Neutrophil (primary cell): ENCODE data around the gene GSK3A.
A peak's percentile ranks its signal among the peaks of the same experiment; 100 is the strongest.

Experiments used
- H3K27ac ChIP-seq: fragments of 200-600 bp; sonication (generic); 2 replicates; pipeline ENCODE4 v1.5.1; 2016; ENCODE audit warnings: mild to moderate bottlenecking, moderate library complexity
- H3K27me3 ChIP-seq: fragments of 200-600 bp; sonication (generic); 2 replicates; pipeline ENCODE4 v1.6.0; 2016; ENCODE audit warnings: mild to moderate bottlenecking
- H3K36me3 ChIP-seq: fragments of 200-600 bp; sonication (generic); 2 replicates; pipeline ENCODE4 v1.5.1; 2017
- H3K4me1 ChIP-seq, 2 experiments: fragments of 200-600 bp in 1 of 2; sonication (generic) in 1 of 2; 1 replicate in 1 of 2; 2 replicates in 1 of 2; pipeline versions ENCODE4 v1.5.1 to v1.6.1; 2013 to 2016; ENCODE audit warnings: low read depth in 1 of 2, low read length in 1 of 2, mild to moderate bottlenecking in 1 of 2, moderate library complexity in 1 of 2; ENCODE audit not compliant: control insufficient read depth in 1 of 2, insufficient read depth in 1 of 2
- H3K4me3 ChIP-seq, 2 experiments: fragments of 200-600 bp in 1 of 2; sonication (generic) in 1 of 2; 1 replicate in 1 of 2; 2 replicates in 1 of 2; pipeline ENCODE4 v1.5.1; 2013 to 2016; ENCODE audit warnings: low read depth in 1 of 2, low read length in 1 of 2, mild to moderate bottlenecking in 1 of 2, moderate library complexity in 1 of 2
- H3K9me3 ChIP-seq: fragments of 200-600 bp; sonication (generic); 2 replicates; pipeline ENCODE4 v1.5.1; 2016
- TF ChIP-seq, protein P1 (sequence below): fragments of 200-600 bp; sonication (generic); IDR thresholded peaks from 2 replicates; pipeline ENCODE4 v1.5.1; 2016; ENCODE audit warnings: antibody characterized with exemption

Gene GSK3A

DNA sequence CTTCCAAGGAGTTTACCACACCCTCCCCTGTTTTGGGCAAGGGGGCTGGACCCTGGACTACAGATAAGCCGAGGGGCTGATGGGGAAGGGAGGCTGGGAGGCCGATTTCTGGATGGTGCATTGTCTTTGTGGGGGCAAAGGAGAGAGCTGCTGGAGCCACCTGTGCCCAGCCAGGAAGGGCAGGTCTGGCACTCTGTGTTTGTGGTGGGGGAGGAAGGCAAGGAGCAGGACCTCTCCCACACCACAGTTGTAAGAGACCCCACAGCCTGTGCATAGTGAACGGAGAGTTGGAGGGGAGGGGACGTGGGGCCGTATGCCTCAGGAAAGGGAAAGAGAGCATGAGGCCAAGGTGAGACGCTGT, 43.6 kb upstream of the GSK3A start:
- Histone ChIP-seq H3K4me3 (peak overlapping the region in 1 of 2 experiments; percentile 91), H3K27ac (peak overlapping the region; percentile 95), H3K36me3 (peaks cover 44% of the 10 kb centered on the region), H3K27me3 (peaks cover 14% of the 10 kb centered on the region), H3K4me1 (peaks cover 44 to 46% of the 10 kb centered on the region in 2 experiments), H3K9me3 (no peaks in the 10 kb centered on the region)
- TF ChIP-seq, protein P1, sequence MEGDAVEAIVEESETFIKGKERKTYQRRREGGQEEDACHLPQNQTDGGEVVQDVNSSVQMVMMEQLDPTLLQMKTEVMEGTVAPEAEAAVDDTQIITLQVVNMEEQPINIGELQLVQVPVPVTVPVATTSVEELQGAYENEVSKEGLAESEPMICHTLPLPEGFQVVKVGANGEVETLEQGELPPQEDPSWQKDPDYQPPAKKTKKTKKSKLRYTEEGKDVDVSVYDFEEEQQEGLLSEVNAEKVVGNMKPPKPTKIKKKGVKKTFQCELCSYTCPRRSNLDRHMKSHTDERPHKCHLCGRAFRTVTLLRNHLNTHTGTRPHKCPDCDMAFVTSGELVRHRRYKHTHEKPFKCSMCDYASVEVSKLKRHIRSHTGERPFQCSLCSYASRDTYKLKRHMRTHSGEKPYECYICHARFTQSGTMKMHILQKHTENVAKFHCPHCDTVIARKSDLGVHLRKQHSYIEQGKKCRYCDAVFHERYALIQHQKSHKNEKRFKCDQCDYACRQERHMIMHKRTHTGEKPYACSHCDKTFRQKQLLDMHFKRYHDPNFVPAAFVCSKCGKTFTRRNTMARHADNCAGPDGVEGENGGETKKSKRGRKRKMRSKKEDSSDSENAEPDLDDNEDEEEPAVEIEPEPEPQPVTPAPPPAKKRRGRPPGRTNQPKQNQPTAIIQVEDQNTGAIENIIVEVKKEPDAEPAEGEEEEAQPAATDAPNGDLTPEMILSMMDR, result no peak

DNA sequence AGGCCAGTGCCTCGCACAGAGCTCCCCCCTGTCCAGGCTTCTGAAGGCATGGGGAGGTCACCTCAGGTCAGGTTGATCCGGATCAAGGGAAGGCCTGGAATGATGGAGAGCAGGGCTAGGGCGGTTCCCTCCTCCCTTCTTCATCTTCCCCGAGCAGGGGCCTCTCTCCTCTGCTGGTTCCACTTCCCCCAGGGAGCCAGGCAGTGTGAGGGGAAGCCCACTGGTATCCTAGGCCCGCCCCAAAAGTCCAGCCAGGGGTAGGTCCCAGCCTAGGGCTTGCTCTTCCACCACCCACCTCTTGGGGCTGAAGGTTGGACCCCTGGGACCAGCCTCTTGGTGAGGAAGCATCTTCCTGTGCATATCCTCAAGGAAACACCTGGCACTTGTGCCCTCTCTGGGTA, 43.1 kb upstream of the GSK3A start:
- Histone ChIP-seq H3K4me1 (peaks cover 47 to 48% of the 10 kb centered on the region in 2 experiments), H3K27me3 (peaks cover 18% of the 10 kb centered on the region), H3K36me3 (peaks cover 40% of the 10 kb centered on the region), H3K9me3 (no peaks in the 10 kb centered on the region), H3K27ac (peak overlapping the region; percentile 95), H3K4me3 (peak overlapping the region in 1 of 2 experiments; percentile 91)
- TF ChIP-seq, protein P1, result no peak

DNA sequence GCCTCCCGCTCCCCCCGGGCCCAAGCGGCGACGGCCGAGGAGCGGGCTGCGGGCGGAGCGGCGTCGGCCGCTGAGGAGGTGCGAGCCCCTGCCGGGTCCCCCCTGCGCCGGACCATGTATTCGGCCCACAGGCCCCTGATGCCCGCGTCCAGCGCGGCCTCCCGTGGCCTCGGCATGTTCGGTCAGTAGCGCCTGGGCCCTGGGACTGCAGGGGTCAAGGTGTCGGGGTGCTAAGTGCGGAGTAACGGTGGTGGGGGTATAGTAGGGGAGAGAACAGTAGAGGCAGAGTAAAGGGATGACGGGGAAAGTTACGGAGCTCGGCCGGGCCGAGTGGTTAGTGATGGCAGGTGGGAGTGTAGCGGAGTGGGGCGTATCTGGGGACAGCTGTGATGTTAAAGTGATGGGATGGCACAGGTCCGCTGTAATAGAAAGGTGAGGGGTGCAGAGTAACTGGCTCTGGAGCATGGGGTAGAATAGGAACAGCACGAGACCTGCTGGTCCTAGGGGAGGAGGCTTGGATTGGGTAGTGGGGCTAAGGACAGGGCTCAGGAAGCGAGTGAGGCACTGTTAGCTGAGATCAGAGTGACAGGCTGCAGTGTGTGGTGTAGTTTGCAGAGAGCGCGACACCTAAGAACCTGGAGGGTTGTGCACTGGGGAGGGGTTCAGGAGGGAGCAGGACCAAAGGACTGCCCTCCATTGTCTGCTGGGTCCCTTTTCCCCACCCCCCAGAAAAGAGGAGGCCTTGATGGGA, 42.4 kb upstream of the GSK3A start:
- H3K36me3 ChIP-seq, result peaks cover 32% of the 10 kb centered on the region
- H3K4me3 ChIP-seq, result peak overlapping the region; percentile 74 to 91
- peaks cover 52 to 56% of the 10 kb centered on the region in 2 experiments for H3K4me1 ChIP-seq
- H3K27me3 ChIP-seq, result peaks cover 26% of the 10 kb centered on the region
- H3K27ac ChIP-seq, result peak overlapping the region; percentile 95
- no peaks in the 10 kb centered on the region for H3K9me3 ChIP-seq
- TF ChIP-seq, protein P1, result no peak

DNA sequence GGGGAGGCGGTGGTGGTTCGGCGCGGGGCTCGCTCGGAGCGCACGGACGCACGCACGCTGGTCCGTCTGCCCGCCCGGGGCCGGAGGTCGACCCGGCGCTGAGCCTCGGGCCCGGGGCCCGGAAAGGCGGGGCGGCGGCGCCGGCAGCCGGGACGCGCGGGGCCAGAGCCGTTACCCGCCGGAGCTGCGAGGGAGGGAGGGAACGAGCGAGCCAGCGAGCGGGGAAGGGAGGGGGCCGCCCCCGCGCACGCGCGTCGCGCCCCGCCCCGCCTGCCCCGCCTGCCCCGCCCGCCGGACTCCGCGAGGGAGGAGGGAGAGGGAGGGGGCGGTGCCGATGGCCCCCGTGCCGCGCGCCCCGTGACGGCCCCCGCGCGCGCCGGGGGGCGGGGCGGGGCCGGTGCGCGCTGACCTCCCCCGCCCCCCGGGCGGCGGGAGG, 41.7 kb upstream of the GSK3A start:
- peak overlapping the region; percentile 95 for H3K27ac ChIP-seq
- peak overlapping the region in 1 of 2 experiments; percentile 49 for H3K4me3 ChIP-seq
- no peaks in the 10 kb centered on the region for H3K9me3 ChIP-seq
- peaks cover 27% of the 10 kb centered on the region for H3K27me3 ChIP-seq
- TF ChIP-seq, protein P1, result no peak
- H3K36me3 ChIP-seq, result peaks cover 25% of the 10 kb centered on the region
- H3K4me1 ChIP-seq, result peaks cover 59 to 63% of the 10 kb centered on the region in 2 experiments

DNA sequence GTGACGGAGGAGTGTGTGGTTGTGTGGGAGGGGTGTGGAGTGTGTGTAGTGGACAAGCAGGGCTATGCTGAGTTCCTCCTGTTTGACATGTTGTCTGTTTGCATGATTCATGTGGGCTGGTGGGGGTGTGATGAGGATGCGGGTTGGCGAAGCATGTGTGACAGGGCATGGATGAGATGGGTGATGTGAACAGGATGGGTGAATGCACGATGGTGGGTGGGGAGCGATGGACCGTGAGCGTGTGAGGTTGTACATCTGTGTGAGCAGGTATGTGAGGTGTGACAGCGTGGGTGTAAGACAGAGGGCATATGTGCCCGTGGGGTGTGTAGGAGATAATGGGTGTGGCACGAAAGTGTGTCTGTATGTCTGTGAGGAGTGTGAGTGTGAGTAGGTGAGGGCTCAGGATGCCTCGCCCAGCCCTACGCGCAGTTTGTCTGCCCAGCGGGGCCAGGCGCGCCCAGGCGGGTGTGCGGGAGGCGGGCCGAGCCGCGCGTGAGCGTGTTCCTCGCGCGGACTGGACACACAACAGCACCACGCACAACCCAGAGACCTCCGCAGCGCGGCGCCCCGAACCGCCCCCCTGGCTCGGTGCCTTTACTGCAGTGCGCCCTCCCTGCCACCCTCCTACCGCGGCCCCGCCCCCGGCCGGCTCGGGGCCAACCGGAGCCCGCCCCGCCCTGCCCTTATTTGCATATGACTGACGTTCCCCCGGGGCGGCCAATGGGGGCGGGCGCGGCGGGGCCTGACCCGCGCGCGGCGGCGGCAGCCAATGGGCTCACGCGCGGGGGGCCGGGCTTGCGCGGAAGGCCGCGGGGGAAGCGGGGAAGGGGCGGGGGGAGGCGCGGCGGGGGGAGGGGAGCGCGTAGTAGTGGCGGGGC, 41.0 kb upstream of the GSK3A start:
- Histone ChIP-seq H3K27me3 (peaks cover 27% of the 10 kb centered on the region), H3K27ac (peak overlapping the region; percentile 95), H3K9me3 (no peaks in the 10 kb centered on the region), H3K4me3 (peak overlapping the region; percentile 79 to 80), H3K36me3 (peaks cover 19% of the 10 kb centered on the region), H3K4me1 (peaks cover 62 to 65% of the 10 kb centered on the region in 2 experiments)
- TF ChIP-seq, protein P1, result peak; percentile 58
